GM12875 (cell line): Measurements from ENCODE around the gene B3GNT3.

ENCODE experiments used
- H3K4me3 ChIP-seq: one replicate; pipeline ENCODE4 v1.5.1; 2011; ENCODE audit warnings: low read depth, low read length, control low read depth
- CTCF ChIP-seq: IDR thresholded peaks from 2 replicates; pipeline ENCODE4 v1.5.1; 2011; ENCODE audit warnings: low read depth, mild to moderate bottlenecking, control low read depth, inconsistent platforms, low read length, moderate library complexity, borderline replicate concordance; ENCODE audit not compliant: insufficient read depth

B3GNT3 gene

GRCh38 chr19:17840019-17840418 is 45.1 kb downstream of the B3GNT3 start:
- no peak for TF ChIP-seq CTCF

GRCh38 chr19:17841371-17841809 is 46.5 kb downstream of the B3GNT3 start:
- H3K4me3 ChIP-seq, result no peak overlapping the region
- no peak for TF ChIP-seq CTCF

More at GRCh38 chr19:17840019-17840418, 45.1 kb downstream of the B3GNT3 start:
- H3K4me3 ChIP-seq, result no peak overlapping the region

- TF ChIP-seq CTCF, result no peak
- H3K4me3 ChIP-seq, result no peak overlapping the region
Measured at GRCh38 chr19:17841810-17842662, 47.1 kb downstream of the B3GNT3 start.

- no peak for TF ChIP-seq CTCF
- no peak overlapping the region for H3K4me3 ChIP-seq
Measured at GRCh38 chr19:17842663-17843291, 47.8 kb downstream of the B3GNT3 start.

- H3K4me3 ChIP-seq, result no peak overlapping the region
- TF ChIP-seq CTCF, result no peak
Measured at GRCh38 chr19:17843292-17843827, 48.4 kb downstream of the B3GNT3 start.

GRCh38 chr19:17843908-17844490 is 49.1 kb downstream of the B3GNT3 start:
- H3K4me3 ChIP-seq, result no peak overlapping the region
- TF ChIP-seq CTCF, result no peak
